A549 (cell line): ENCODE data around the gene CADM2.

ENCODE experiments used
- BCL3 ChIP-seq: fragments of >200 bp; sonication (Bioruptor Twin); formaldehyde crosslinking; IDR thresholded peaks from 3 replicates; pipeline ENCODE4 v1.6.1; 2016
- CTCF ChIP-seq: fragments of >200 bp; sonication (Bioruptor Twin); formaldehyde crosslinking; IDR thresholded peaks from 3 replicates; pipeline ENCODE4 v1.5.1; 2016
- FOSB ChIP-seq: fragments of 250-450 bp; sonication (Bioruptor Pico); IDR thresholded peaks from 2 replicates; pipeline ENCODE4 v1.5.0; 2020; ENCODE audit warnings: mild to moderate bottlenecking, moderate library complexity
- KDM1A ChIP-seq: fragments of 200-600 bp; sonication (generic); IDR thresholded peaks from 2 replicates; pipeline ENCODE4 v1.6.1; 2016; ENCODE audit warnings: low read depth, mild to moderate bottlenecking
- POLR2A ChIP-seq: IDR thresholded peaks from 2 replicates; pipeline ENCODE4 v1.6.1; 2012; ENCODE audit warnings: mild to moderate bottlenecking, low read length
- POLR2AphosphoS2 ChIP-seq: conservative IDR thresholded peaks from 2 replicates; pipeline ENCODE4 v1.6.1; 2012; ENCODE audit warnings: low read length, improper control_type of control experiment, inconsistent platforms
- RAD21 ChIP-seq, 2 experiments: fragments of >200 bp in 1 of 2; sonication (Bioruptor Twin) in 1 of 2; formaldehyde crosslinking in 1 of 2; IDR thresholded peaks in 1 of 2; conservative IDR thresholded peaks in 1 of 2; 2 replicates in 1 of 2; 3 replicates in 1 of 2; pipeline ENCODE4 v1.6.1; 2012 to 2018; ENCODE audit warnings: inconsistent platforms in 1 of 2
- USF2 ChIP-seq: fragments of 450-650 bp; IDR thresholded peaks from 2 replicates; pipeline ENCODE4 v1.6.1; 2014; ENCODE audit warnings: antibody characterized with exemption
- ZSCAN20 ChIP-seq: fragments of 250-450 bp; sonication (Bioruptor Pico); IDR thresholded peaks from 2 replicates; pipeline ENCODE4 v1.8.0; 2022; ENCODE audit warnings: mild to moderate bottlenecking, moderate library complexity
- TF ChIP-seq, protein P1 (sequence below): IDR thresholded peaks from 2 replicates; pipeline ENCODE4 v1.6.1; 2012

- TF ChIP-seq CTCF: no peak
- TF ChIP-seq POLR2A: no peak
- TF ChIP-seq, protein P1, sequence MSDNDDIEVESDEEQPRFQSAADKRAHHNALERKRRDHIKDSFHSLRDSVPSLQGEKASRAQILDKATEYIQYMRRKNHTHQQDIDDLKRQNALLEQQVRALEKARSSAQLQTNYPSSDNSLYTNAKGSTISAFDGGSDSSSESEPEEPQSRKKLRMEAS: no peak
- TF ChIP-seq KDM1A: no peak
- TF ChIP-seq RAD21 (conservative IDR thresholded peaks at IDR 0.05 in 1 of 2, IDR thresholded peaks at IDR 0.05 in 1 of 2): no peak
- TF ChIP-seq USF2: no peak
- no peak for TF ChIP-seq POLR2AphosphoS2
- TF ChIP-seq ZSCAN20 (CRISPR knock-in tag): no peak
- TF ChIP-seq BCL3: no peak
- TF ChIP-seq FOSB (CRISPR knock-in tag): no peak
These were observed 878.6 kb downstream of the CADM2 start for GRCh38 chr3:85837402-85837801.
